COLO668 (cell line): ENCODE measurements around the gene EEF1A2.

Source experiments
- DNase-seq: peaks from one replicate; lab custom pipeline; 2025; ENCODE audit not compliant: unreplicated experiment; lab: John Stamatoyannopoulos, UW

Gene EEF1A2

DNA sequence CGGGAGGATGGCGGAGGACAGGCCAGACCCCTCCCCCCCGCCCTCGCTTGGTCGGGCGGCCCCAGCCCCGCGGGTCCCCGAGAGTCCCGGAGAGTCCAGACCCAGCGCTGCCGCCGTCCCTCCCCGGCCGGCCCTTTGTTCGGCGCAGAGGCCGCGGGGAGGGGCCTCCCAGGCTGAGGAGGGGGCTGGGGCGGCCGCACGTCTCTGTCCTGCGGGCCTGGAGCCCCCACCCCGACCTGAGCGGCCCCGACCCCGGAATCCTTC, 27.2 kb downstream of the EEF1A2 start:
- DNase-seq = no peak

DNA sequence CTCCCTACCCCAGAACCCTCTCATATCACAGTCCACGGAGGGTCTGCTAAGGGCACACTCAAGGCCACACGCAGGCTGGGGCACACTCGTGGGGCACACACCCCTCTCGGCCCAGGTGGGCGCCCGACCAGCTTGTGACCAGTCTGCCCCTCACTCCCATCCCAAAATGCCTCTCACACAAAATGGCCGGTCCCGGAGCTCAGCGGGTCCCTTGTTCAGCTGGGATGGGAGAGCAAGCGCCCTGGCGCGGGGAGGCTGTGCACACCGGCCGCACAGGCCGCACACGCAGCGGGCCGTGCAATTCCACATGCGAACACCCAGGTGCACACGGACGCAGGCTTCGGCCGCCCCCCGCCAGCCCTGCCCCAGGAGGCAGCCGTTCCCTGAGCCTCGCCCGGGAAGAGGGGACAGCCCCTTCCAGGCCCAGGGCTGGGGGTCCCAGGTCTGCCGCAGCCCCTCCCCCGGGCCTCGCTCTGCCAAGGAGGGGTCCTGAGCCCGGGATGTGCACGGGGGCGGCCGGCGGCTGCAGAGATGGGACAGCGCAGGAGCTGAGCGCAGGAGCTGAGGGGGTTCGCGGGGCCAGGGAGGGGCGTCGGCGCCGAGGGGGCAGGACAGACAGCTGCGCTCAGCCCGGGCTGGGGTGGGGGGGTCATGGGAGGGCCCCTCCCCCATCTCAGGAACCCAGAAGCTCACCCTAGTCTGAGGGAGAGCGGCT, 27.7 kb downstream of the EEF1A2 start:
- DNase-seq = no peak

DNA sequence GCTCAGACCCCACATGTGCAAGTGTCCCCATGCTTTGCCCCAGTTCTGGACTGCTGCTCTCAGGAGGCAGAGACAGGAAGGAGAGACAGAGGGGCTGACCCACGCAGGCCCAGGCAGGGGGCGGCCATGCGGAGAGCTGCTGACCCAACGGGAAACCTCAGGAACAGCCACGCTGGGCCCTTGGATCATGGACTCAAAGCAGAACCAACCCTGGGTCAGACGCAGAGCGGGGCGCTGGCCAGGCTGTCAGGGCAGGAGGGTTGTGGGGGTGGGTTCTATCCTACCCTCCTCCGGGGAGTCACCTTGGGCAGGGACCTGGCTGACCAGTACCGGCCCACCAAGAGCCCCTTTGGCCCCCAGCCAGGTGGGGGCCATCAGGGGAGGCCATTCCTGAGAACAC, 28.5 kb downstream of the EEF1A2 start:
- DNase-seq = no peak

GRCh38 chr20:63469713-63470101, 29.2 kb downstream of the EEF1A2 start:
- DNase-seq = no peak

GRCh38 chr20:63469019-63469712, 29.7 kb downstream of the EEF1A2 start:
- DNase-seq = no peak

DNA sequence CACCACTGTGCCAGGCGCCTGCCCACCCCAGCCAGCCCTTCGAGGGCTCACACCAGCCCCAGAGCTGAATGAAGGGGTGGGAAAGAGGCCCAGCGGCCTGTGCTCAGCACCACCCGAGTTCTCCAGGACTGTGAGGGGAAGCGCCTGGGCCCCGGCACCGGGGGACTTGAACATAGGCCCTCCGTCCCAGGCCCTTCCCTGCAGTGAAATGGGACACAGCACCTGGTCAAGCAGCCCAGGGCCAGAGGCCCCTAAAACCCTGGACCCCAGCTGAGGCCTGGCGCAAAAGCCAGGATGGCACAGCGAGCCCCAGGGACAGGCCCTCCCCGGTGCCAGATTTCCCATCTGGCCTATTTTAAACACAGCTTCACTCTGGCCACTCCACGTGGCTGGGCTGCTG, 30.5 kb downstream of the EEF1A2 start:
- DNase-seq = no peak

GRCh38 chr20:63467294-63468083, 31.4 kb downstream of the EEF1A2 start:
- DNase-seq = no peak

DNA sequence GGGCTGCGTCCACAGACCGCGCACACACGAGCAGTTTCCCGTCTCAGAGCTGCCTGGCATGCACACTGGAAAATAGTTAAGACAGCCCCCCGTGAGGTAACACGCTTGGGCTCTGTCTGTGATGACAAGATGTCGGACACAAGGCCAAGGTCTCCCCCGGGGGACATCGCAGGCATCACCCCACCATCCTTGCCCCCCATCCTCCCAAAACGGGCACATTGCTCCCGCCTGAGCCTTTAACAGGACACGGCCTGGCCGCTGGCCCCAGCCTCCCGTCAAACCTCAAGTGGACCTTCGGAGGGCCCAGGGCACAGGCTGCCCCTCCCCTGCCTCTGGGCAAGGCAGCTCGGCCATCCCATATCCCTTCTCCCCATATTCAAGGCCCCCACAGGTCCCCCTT, 32.0 kb downstream of the EEF1A2 start:
- no peak for DNase-seq

DNA sequence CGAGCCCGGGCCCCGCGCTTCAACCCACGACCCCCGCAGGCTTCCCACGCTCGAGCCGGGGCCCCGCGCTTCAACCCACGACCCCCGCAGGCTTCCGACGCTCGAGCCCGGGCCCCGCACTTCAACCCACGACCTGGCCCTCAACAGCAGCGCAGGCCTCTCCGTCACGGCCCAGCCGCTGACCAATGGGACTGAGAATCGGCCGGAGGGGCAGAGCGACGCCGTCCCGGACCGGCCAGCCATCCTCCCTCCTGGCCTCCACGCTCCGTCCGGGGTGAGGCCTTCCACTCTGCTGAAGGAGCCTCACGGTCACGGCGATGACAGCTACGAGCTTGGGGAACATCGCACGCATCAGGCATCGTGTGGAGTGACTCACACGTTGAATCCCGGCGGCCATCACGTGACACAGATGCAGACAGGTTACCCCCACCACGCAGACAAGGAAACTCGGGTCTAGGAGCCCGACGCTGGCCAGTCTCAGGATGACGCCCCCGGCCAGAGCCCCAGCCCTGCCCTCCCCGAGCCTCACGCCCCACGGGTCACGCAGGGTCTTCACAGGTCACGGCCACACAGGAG, 32.5 kb downstream of the EEF1A2 start:
- DNase-seq = no peak

DNA sequence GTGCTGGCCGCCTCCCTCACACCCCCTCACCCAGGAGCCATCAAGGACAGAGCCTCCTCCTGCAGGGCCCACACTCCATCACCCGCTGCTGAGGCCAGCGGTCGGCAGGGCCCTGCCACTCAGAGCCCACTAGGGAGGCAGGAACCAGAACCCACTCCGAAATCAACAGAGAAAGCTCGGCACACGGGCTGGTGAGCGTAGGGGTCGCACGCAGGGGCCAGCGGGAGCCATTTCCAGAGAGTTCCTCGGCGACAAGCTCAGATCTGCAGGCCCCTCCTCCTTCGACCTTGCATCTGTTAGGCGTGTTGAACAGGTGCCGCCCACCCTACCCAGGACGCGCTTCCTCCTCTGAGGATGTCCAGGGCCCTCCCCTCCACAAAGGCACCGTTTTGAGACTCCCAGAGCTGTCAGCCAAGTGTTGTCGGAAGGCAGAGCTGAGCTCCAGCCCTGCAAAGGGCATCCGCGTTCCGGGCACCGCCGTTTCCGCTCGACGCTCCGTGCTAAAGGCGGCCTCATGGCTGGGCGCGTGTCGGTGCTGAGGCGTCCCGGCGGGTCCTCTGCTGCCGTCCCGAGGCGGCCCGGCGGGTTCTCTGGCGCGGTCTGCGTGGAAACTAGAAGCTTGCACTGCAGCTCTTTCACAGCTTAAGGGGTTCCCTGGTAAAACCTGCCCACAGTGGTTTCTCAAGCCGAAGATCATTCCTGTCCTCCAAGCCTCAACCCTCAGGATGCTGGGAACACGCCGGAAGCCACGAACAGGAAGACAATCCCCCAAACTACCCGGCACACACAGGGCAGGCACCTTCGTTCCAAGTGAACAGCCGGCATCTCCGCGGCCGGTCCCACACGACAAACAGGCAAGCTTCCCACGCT, 33.3 kb downstream of the EEF1A2 start:
- no peak for DNase-seq

GRCh38 chr20:63464289-63464635, 34.6 kb downstream of the EEF1A2 start:
- DNase-seq = no peak

DNA sequence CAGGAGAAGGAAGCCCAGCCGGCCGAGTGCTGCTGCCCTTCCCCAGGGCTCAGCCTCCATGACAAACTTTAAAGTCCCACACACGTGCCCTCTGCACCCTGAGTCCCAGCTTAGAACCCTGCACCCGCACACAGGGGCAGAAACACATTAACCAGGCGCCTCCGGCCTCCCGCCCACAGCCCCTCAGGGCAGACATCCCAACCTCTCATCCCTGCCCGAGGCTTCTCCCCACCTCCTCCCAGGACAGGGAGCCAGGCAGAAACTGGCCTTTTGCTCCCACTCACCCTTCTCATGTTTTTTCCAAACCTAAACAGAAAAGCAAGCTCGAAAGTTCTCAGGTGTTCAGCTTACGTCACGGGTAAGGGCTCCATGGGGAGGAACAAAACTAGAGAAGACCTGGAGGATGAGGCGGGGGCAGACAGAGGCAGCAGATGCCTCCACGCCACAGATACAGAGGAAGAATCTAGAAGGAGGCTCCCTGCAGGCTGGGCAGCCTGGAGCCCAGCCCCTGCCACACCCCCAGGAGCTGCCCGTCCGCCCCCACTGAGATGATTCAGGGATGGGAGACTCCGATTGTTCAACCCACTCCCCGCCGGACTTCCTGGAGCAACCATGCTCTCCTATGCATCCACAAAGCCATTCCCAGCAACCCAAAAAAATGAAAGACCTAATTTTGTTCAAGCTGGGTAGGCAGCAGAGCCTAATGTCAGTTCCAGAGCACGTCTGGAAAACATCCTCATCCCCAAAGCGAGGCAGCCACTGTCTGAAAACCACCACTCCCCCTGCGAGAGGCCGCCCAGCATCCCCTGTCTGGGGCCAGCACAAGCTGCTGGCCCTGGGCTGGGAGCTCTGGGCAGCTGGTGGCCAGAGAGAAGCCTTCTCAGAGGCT, 35.2 kb downstream of the EEF1A2 start:
- DNase-seq = no peak

DNA sequence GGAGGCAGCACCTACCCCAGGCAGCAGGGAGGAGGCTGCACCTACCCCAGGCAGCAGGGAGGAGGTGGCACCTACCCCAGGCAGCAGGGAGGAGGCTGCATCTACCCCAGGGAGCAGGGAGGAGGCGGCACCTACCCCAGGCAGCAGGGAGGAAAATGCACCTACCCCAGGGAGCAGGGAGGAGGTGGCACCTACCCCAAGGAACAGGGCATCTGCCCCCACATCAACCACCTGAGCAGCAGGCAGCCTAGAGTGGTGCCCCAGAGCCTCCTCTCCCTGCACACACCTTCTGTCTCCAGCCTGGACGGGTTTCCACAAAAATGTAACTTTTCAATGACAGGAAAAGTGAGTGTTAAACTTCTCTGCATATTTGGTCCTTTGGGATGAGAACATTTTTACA, 36.6 kb downstream of the EEF1A2 start:
- no peak for DNase-seq

GRCh38 chr20:63461104-63461763, 37.6 kb downstream of the EEF1A2 start:
- no peak for DNase-seq

- DNase-seq = no peak
Measured at GRCh38 chr20:63459070-63459380, 39.9 kb downstream of the EEF1A2 start.

DNA sequence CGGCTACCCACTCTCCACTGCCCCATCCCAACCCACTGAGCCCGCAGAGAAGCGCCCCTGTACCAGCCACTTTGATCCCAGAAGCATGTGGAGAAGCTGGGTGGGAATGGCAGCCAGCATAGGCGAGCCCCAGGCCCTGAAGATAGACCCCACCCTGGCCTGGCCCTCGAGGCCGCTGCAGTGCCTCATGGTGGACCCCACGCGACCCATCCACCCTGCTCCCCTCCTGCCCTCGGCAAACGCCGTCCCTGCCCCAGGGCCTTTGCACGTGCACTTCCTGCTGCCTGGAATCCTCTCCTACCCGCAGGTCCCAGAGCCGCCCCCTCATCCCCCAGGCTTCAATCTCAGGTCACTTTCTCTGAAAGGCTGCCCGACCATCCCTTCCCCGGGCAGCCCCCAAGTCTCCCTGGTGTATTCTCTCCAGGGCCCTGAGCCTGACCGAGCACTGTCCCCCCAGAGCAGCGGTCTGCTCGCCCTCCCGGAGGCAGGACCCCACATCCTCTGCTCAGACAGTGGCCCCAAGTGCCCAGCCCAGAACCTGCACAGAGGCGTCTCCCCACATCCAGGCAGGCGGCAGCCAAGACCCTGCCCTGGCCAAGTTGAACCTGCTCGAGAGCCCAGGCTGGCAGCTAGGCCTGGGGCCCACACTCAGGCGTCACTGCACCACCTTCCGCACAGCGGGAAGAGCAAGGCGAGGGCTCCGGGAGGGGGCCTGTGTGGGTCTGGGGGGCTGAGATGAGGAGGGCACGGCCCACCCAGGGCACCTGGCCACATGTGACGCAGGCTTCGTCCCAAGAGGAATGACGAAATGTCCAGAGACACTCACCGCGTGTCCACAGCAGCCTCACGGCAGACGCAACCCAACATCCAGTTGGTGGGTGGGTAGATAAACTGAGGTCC, 40.5 kb downstream of the EEF1A2 start:
- no peak for DNase-seq

DNA sequence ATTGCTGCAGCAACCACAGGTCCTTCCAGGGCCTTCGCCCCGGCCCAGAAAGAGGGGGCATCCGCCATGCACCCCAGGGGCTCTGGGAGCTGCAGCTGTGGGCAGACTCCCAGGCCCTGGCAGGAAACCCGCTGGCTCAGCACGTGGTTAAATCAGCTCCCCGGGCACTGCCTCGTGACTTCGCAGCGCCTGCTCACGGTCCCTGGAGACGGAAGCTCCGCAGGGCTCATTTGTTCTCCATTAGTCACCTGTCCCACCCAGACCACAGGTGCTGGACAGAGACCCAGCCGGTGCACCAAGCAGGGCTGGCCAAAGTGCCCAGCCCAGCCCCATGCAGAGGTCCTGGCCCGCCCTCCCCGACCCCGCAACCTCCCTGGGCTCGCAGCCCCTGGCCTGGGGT, 41.1 kb downstream of the EEF1A2 start:
- DNase-seq = peak; percentile 60

- peak; percentile 9 for DNase-seq
Measured at GRCh38 chr20:63456429-63457284, 42.2 kb downstream of the EEF1A2 start.
